NCI-H2227 (cell line): ENCODE measurements around the gene SORBS2.
"Not testable (repeated sequence)": the region's sequence is repeated elsewhere in the genome, so short reads cannot be mapped to it uniquely, and the experiment has no call there.

Source experiments
- DNase-seq: peaks from one replicate; lab custom pipeline; 2025; ENCODE audit not compliant: unreplicated experiment; lab: John Stamatoyannopoulos, UW

The SORBS2 gene

DNA sequence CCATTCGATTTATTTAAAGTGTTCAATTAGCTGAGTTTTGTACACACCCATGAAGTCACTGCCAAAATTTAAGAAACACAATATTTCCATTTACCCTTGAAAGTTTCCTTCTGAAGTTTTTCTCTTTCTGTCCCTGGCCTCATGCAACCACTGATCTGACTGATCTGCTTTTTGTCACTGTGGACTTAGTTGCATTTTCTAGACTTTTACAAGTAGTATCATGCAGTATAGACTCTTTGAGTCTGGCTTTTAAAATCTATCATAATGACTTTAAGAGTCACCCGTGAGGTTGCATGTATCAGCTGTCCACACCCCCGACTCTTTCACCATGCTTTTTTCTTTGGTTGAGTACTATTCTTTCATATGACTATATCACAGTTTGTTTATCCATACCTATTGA, 247.6 kb downstream of the SORBS2 start:
- no peak for DNase-seq

DNA sequence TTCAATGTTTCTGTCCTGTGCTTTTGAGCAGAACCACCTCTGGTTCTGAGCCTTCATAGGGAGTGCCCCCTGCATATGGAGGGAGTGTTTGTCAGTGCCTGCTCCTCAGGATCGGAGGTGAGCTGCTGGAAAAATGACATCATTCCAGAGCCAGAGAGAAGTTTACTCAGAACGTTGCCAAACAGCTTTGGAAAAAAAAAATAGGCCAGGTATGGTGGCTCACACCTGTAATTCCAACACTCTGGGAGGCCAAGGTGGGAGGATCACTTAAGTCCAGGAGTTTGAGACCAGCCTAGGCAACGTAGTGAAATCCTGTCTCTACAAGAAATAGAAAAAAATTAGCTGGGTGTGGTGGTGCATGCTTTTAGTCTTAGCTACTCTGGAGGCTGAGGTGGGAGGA, 249.5 kb downstream of the SORBS2 start:
- no peak for DNase-seq

DNA sequence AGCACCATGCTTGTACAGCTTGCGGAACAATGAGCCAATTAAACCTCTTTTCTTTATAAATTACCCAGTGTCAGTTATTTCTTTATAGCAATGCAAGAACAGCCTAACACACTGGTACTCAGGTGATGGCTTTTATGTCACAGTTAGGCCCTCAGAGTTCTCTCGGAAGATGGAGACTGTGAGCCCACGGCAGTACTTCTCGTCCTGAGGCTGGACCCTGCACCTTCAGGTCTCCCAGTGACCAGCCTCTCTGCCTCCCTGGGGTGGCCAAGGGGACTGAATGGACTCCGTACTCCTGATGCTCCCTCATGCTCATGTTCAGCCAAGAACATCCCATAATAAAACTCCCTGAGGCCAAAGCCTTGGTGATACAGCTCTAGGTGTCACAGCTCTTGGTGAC, 251.7 kb downstream of the SORBS2 start:
- no peak for DNase-seq

DNA sequence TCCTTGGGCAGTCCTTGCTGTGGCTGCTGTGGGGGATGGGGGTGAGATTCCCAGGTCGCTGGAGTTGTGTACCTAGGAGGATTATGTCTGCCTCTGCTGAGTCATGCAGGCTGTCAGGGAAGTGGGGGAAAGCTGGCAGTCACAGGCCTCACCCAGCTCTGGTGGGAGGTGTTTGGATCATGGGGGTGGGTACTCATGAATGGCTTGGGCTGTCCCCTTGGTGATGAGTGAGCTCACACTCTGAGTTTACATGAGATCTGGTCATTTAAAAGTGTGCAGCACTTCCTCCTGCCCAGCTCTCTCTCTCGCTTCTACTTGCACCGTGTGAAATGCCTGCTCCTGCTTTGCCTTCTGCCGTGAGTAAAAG, 252.1 kb downstream of the SORBS2 start:
- DNase-seq, result no peak

DNA sequence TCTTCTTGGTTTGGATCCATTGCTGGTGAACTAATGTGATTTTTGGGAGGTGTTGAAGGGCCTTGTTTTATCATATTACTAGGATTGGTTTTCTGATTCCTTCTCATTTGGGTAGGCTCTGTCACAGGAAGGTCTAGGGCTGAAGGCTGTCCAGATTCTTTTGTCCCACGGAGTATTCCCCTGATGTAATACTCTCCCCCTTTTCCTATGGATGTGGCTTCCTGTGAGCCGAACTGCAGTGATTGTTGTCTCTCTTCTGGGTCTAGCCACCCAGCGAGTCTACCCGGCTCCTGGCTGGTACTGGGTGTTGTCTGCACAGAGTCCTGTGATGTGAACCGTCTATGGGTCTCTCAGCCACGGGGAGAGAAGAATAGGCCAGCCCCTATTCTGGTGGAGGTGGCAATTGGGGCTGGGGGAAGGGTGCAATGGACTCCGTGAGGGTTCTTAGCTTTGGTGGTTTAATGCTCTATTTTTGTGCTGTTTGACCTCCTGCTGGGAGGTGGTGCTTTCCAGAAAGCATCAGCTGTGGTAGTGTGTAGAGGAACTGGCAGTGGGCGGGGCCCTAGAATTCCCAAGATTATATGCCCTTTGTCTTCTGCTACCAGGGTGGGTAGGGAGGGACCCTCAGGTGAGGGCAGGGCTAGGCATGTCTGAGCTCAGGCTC, 252.6 kb downstream of the SORBS2 start:
- not testable (repeated sequence) for DNase-seq

- no peak for DNase-seq
Measured at GRCh38 chr4:185554365-185555126, 257.4 kb downstream of the SORBS2 start.

- no peak for DNase-seq
Measured at GRCh38 chr4:185552254-185552653, 259.7 kb downstream of the SORBS2 start.

DNA sequence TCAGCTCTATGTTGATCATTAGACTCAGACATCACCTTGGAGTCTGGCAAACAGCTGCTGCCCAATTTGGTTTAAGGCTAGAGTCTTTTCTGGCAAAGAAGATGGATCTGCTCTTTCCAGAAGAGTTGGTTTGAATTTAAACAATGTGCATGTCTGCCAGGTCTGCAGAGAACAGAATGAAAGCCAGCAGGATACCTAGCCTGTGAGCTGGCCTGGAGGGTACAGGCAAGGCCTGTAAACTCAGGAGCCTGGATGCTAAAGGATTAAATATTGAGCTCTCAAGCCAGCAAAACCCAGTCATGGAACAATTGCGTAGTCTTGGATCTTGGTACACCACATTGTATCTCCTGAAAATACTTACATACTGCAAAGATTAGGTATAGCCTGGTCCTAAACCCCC, 261.1 kb downstream of the SORBS2 start:
- DNase-seq, result no peak

GRCh38 chr4:185549095-185549639, 262.8 kb downstream of the SORBS2 start:
- DNase-seq, result no peak

GRCh38 chr4:185548587-185548986, 263.4 kb downstream of the SORBS2 start:
- DNase-seq, result no peak

GRCh38 chr4:185546335-185546734, 265.7 kb downstream of the SORBS2 start:
- no peak for DNase-seq

DNA sequence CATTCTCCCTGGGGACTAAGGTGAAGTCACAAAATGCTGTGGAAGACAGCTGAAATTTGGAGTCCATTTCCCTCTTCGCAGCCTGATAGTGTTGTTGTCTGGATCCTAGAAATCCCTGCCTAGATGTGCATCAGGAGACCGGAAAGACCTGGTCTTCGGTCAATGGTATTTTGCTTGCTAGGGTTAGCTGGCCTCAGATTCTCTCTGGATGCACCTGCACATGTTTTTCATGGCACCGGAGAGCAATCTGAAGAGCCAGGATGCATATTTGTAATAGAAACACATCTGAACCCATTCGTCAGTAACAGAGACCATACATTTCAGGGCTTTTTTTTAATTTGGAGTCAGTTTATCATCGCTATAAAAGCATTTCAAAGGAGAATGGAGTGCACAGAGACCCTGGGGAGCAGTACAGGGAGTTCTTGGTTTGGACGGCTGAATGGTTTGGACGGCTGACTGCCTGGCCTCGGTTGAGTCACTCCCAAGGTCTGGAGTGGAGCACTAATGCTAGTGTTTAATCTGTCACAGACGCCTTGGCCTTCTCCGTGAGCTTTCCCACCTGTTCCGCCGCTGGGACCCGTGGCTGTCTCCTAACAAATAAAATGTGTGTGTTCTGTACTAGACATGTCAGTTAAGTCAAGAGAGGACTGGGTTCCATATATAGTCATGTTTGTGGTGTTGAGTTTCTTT, 269.2 kb downstream of the SORBS2 start:
- DNase-seq, result no peak

DNA sequence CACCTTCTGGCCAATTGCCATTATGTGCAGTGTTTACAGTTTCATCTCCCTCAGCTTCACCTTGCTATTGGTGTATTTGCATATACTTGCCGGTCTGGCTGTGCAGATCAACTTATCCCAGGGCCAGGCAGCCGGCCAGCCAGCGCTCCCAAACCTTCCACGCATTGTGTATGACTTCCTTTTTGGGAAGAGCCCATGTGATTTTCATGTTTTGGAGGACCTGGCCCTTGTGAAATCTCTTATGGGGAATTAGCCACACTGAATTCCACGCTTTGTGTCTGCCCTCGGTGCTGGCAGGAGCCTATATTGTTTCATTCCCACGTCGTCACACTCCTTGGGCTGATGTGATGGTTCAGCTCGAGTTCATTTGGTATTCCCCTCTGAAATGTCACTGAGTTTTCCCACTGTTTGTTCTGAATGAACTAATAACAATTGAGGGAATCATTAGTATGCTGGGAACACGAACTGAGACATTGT, 270.7 kb downstream of the SORBS2 start:
- no peak for DNase-seq

DNA sequence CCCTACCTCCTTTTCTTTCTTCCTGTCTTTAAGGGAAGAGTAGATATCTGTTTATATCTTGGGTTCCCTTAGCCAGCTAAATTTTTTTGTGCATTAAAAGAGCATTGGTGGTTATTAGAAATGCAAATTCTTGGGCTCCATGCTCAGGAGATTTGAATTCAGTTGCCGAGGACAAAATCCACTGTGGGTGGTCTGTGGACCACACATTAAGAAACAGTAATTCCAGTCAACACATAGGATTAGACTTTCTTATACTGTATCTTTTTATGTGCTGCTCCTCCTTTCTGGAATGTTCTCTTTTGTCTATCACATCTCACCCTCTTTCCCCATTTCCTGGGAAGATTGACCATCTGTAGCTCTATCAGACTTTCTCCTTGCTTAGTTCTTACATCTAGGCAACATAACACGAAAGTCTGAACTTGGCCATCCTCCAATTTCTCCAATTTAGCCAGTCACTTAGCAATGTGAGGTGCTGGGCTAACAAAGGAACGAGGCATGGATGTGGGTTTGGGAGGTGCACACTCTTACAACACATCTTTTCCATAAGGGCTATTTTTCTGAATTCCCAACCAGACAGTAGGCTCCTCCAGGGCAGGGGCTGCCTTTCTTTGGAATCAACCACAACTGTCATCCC, 271.4 kb downstream of the SORBS2 start:
- DNase-seq, result no peak

DNA sequence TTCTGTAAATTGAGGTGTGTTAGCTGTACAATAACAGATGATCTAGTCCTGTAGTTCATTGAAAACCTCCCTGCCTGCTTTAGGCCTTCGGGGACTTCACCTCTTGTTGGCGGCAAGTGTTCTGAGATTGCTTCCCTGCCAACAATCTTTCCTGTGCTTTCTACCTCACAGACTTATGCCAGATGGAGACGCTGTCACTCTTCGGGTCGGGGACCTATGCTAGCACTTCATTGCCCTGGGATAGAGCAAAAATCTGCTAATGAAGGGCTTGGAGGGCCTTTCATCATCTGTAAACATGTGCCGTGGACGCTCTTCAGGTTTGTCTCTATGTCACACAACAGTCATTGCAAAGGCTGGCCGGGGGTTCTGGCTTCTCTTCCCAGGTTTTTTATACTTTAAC, 272.0 kb downstream of the SORBS2 start:
- no peak for DNase-seq

- DNase-seq, result no peak
Measured at GRCh38 chr4:185538806-185539205, 273.2 kb downstream of the SORBS2 start.

- DNase-seq, result no peak
Measured at GRCh38 chr4:185536411-185536709, 275.6 kb downstream of the SORBS2 start.

DNA sequence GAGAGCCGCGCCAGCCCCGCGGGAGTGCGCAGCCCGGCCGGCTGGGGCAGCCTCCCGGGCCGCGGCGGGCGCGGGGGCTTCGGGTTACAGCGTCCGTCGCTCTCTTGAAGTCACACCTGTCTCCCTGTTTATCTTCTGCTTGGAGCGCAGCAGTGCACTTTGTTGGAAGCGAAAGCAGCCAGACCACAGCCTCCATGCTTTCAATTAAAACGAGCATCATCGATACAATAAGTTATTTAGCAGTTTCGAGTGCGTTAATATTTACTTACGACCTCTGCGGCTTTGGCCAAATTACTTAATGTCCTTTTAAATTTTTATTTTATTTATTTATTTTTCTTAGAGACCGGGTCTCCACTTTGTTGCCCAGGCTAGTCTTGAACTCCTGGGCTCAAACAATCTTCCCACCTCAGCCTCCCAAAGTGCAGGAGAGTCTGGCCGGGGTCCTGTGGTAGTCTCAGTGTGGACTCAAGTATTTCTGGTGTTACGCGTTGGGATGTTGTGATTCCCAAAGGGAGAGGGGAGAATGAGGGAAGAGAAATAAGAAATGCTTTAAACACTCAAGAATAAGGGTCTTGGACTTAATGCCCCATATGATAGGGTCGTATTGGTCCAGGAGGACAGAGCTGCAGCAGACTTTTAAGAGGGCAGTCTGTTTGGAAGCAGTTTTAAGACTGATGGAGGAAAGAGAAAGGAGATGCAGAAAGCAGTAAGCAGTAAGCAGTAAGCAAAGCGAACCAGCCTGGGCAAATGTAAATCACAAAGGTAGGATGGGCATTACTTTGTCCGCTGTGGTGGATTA, 276.2 kb downstream of the SORBS2 start:
- DNase-seq, result no peak
